Measurements from ENCODE around the gene PTPRG.

GRCh38 chr3:62184559-62184958, 623.2 kb downstream of the PTPRG start:
- 0 out of 2 replicates have a peak, but pooled peaks have one; percentile 18 for TF ChIP-seq CTCF (conservative IDR thresholded peaks at IDR 0.05; ENCODE audit: low read length)
- no peak for TF ChIP-seq EZH2phosphoT487 (IDR thresholded peaks at IDR 0.05; ENCODE audit: borderline replicate concordance)

Measured in Loucy (cell line).